Thoracic aorta (tissue), 2 donors: ENCODE measurements around the gene TCL1B. TPM values are rescaled to one million over a fixed set of nuclear protein-coding genes. Genes with fewer than 3 reads are reported as not detected.

Source experiments
- ATAC-seq: fragments of 150-250 bp; one replicate; pipeline ENCODE4 v1.8.0; 2017; ENCODE audit warnings: low read depth; ENCODE audit not compliant: insufficient number of reproducible peaks, low FRiP score
- DNase-seq: peaks from one replicate; pipeline ENCODE4 v3.0.0-alpha.2; 2020; ENCODE audit warnings: low spot score
- H3K27ac ChIP-seq, 2 donors: fragments of 200-600 bp; sonication (generic); 1 replicate in 1 of 2; 2 replicates in 1 of 2; pipeline ENCODE4 v1.5.1; 2016; ENCODE audit warnings: mild to moderate bottlenecking in 2 of 2, moderate library complexity in 2 of 2
- H3K27me3 ChIP-seq: fragments of 200-600 bp; sonication (generic); replicated peaks from 2 replicates; pipeline ENCODE4 v1.6.0; 2016; ENCODE audit warnings: mild to moderate bottlenecking; ENCODE audit not compliant: insufficient read depth
- H3K36me3 ChIP-seq: fragments of 200-600 bp; sonication (generic); one replicate; pipeline ENCODE4 v1.5.1; 2016
- H3K4me1 ChIP-seq, 2 donors: fragments of 200-600 bp; sonication (generic); 1 replicate in 1 of 2; 2 replicates in 1 of 2; pipeline versions ENCODE4 v1.5.1 to v1.6.0; 2016; ENCODE audit warnings: low read depth in 2 of 2, mild to moderate bottlenecking in 1 of 2; ENCODE audit not compliant: control insufficient read depth in 1 of 2
- H3K4me3 ChIP-seq: fragments of 200-600 bp; sonication (generic); 2 replicates; pipeline ENCODE4 v1.5.1; 2016; ENCODE audit warnings: mild to moderate bottlenecking
- H3K9me3 ChIP-seq: fragments of 200-600 bp; sonication (generic); 2 replicates; pipeline ENCODE4 v1.5.1; 2016
- CTCF ChIP-seq: fragments of 200-600 bp; sonication (generic); IDR thresholded peaks from one replicate; pipeline ENCODE4 v1.5.1; 2019; ENCODE audit warnings: antibody characterized with exemption
- total RNA-seq, 2 donors: library from RNA; depleted of rRNA; stranded (reverse); fragments of >200 nt; gene quantifications; one replicate each; pipeline versions ENCODE4 v1.1.0 to v1.2.3, GENCODE V29; 2016

Gene TCL1B
- total RNA-seq, 2 donors from 2014 or later = not detected

DNA sequence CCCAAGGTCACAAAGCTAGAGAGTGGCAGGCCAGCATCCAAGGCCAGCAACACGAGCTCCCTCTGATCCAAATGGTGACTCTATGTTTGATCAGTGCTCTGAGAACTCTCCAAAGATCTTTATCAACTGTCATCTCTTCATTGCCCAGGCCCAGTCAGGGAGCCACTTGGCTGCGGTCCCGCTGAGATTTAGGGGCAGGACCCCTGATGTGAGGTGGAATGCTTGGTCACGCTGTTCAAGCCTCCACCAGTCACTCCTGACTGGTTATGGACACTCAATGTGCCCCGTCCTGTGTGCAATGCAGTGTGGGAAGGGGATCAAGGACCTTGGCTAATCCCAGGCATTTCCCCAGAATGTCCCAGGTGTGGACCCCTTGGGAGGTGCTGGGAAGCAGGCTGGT, 19.8 kb upstream of the TCL1B start:
- no peaks in the 10 kb centered on the region for H3K36me3 ChIP-seq
- no peak for ATAC-seq
- no peak for DNase-seq

GRCh38 chr14:95667249-95667693, 19.0 kb upstream of the TCL1B start:
- Histone ChIP-seq H3K27ac (no peak overlapping the region), H3K27me3 (no peaks in the 10 kb centered on the region), H3K4me3 (no peak overlapping the region), H3K4me1 (peaks cover 2 to 18% of the 10 kb centered on the region in 2 donors), H3K9me3 (no peaks in the 10 kb centered on the region), H3K36me3 (no peaks in the 10 kb centered on the region)
- DNase-seq = no peak
- ATAC-seq = no peak
- no peak for TF ChIP-seq CTCF

More for the DNA sequence above, 19.8 kb upstream of the TCL1B start:
- Histone ChIP-seq H3K27me3 (no peaks in the 10 kb centered on the region), H3K9me3 (no peaks in the 10 kb centered on the region), H3K27ac (no peak overlapping the region), H3K4me3 (no peak overlapping the region), H3K4me1 (peaks cover 5 to 18% of the 10 kb centered on the region in 2 donors)
- no peak for TF ChIP-seq CTCF

- DNase-seq = no peak
- ATAC-seq = no peak
These were observed 17.9 kb upstream of the TCL1B start for GRCh38 chr14:95668235-95668772.

GRCh38 chr14:95674613-95675012, 11.6 kb upstream of the TCL1B start:
- no peak for TF ChIP-seq CTCF
- Histone ChIP-seq H3K9me3 (no peaks in the 10 kb centered on the region), H3K27ac (no peak overlapping the region), H3K4me3 (no peak overlapping the region), H3K27me3 (no peaks in the 10 kb centered on the region), H3K36me3 (no peaks in the 10 kb centered on the region), H3K4me1 (no peaks in the 10 kb centered on the region)
- no peak for DNase-seq
- no peak for ATAC-seq

More at GRCh38 chr14:95668235-95668772, 17.9 kb upstream of the TCL1B start:
- no peaks in the 10 kb centered on the region for H3K36me3 ChIP-seq
- peaks cover 0 to 7% of the 10 kb centered on the region in 2 donors for H3K4me1 ChIP-seq
- no peak overlapping the region for H3K27ac ChIP-seq
- no peak overlapping the region for H3K4me3 ChIP-seq
- no peak for TF ChIP-seq CTCF
- no peaks in the 10 kb centered on the region for H3K9me3 ChIP-seq
- H3K27me3 ChIP-seq = no peaks in the 10 kb centered on the region

- no peak for ATAC-seq
- no peaks in the 10 kb centered on the region for H3K4me1 ChIP-seq
- DNase-seq = no peak
These were observed 10.7 kb upstream of the TCL1B start for GRCh38 chr14:95675486-95675885.

More at GRCh38 chr14:95675486-95675885, 10.7 kb upstream of the TCL1B start:
- no peak overlapping the region for H3K4me3 ChIP-seq
- no peak overlapping the region for H3K27ac ChIP-seq
- H3K9me3 ChIP-seq = no peaks in the 10 kb centered on the region
- no peak for TF ChIP-seq CTCF
- no peaks in the 10 kb centered on the region for H3K27me3 ChIP-seq
- no peaks in the 10 kb centered on the region for H3K36me3 ChIP-seq
